Osteocyte (in vitro differentiated cells): ENCODE data around the gene PABPN1L. TPM values are rescaled to one million over a fixed set of nuclear protein-coding genes. Genes with fewer than 3 reads are reported as not detected.

Source experiments
- DNase-seq: peaks from one replicate; pipeline ENCODE4 v3.0.0; 2021; ENCODE audit warnings: mixed read lengths; ENCODE audit not compliant: unreplicated experiment; ENCODE audit errors: extremely low spot score
- H3K27ac Mint-ChIP-seq: one replicate; pipeline ENCODE4 v1.8.0; 2021; ENCODE audit warnings: mild to moderate bottlenecking, mixed read lengths; ENCODE audit not compliant: unreplicated experiment
- H3K27me3 Mint-ChIP-seq: one replicate; pipeline ENCODE4 v1.8.0; 2021; ENCODE audit warnings: mixed read lengths; ENCODE audit not compliant: unreplicated experiment
- H3K36me3 Mint-ChIP-seq: one replicate; pipeline ENCODE4 v1.8.0; 2021; ENCODE audit warnings: mixed read lengths; ENCODE audit not compliant: unreplicated experiment
- H3K4me1 Mint-ChIP-seq: one replicate; pipeline ENCODE4 v1.8.0; 2021; ENCODE audit warnings: mixed read lengths; ENCODE audit not compliant: unreplicated experiment
- H3K4me3 Mint-ChIP-seq: one replicate; pipeline ENCODE4 v1.8.0; 2021; ENCODE audit warnings: mild to moderate bottlenecking, moderate library complexity, mixed read lengths; ENCODE audit not compliant: unreplicated experiment
- H3K9me3 Mint-ChIP-seq: one replicate; pipeline ENCODE4 v1.8.0; 2021; ENCODE audit warnings: mixed read lengths; ENCODE audit not compliant: unreplicated experiment
- total RNA-seq: library from RNA; stranded (reverse); gene quantifications from 2 replicates; pipeline ENCODE4 v1.2.1, GENCODE V29; 2021
- TF ChIP-seq, protein P1 (sequence below): fragments of 200-600 bp; sonication (generic); IDR thresholded peaks from 2 replicates; pipeline ENCODE4 v1.5.0; 2021; ENCODE audit warnings: antibody characterized with exemption, mild to moderate bottlenecking, moderate library complexity

PABPN1L gene
- total RNA-seq, 1 donor from 2014 or later: not detected

- no peak for DNase-seq
- TF ChIP-seq, protein P1, sequence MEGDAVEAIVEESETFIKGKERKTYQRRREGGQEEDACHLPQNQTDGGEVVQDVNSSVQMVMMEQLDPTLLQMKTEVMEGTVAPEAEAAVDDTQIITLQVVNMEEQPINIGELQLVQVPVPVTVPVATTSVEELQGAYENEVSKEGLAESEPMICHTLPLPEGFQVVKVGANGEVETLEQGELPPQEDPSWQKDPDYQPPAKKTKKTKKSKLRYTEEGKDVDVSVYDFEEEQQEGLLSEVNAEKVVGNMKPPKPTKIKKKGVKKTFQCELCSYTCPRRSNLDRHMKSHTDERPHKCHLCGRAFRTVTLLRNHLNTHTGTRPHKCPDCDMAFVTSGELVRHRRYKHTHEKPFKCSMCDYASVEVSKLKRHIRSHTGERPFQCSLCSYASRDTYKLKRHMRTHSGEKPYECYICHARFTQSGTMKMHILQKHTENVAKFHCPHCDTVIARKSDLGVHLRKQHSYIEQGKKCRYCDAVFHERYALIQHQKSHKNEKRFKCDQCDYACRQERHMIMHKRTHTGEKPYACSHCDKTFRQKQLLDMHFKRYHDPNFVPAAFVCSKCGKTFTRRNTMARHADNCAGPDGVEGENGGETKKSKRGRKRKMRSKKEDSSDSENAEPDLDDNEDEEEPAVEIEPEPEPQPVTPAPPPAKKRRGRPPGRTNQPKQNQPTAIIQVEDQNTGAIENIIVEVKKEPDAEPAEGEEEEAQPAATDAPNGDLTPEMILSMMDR: no peak
- Mint-ChIP-seq H3K9me3 (no peaks in the 10 kb centered on the region), H3K27ac (no peak overlapping the region), H3K4me3 (no peak overlapping the region), H3K4me1 (no peaks in the 10 kb centered on the region), H3K27me3 (peaks cover 22% of the 10 kb centered on the region), H3K36me3 (no peaks in the 10 kb centered on the region)
These were observed 10.6 kb upstream of the PABPN1L start for GRCh38 chr16:88876942-88877526.

- Mint-ChIP-seq H3K27me3 (peaks cover 22% of the 10 kb centered on the region), H3K9me3 (no peaks in the 10 kb centered on the region), H3K4me1 (no peaks in the 10 kb centered on the region), H3K4me3 (no peak overlapping the region), H3K36me3 (no peaks in the 10 kb centered on the region), H3K27ac (no peak overlapping the region)
- TF ChIP-seq, protein P1: no peak
- DNase-seq: no peak
These were observed 9.3 kb upstream of the PABPN1L start for GRCh38 chr16:88875703-88876234.

- H3K36me3 Mint-ChIP-seq: no peaks in the 10 kb centered on the region
- no peak overlapping the region for H3K27ac Mint-ChIP-seq
- H3K4me3 Mint-ChIP-seq: no peak overlapping the region
- H3K4me1 Mint-ChIP-seq: no peaks in the 10 kb centered on the region
- TF ChIP-seq, protein P1: no peak
- DNase-seq: no peak
- H3K9me3 Mint-ChIP-seq: no peaks in the 10 kb centered on the region
- H3K27me3 Mint-ChIP-seq: peaks cover 21% of the 10 kb centered on the region
These were observed 8.6 kb upstream of the PABPN1L start for GRCh38 chr16:88874938-88875599.

GRCh38 chr16:88872650-88873331, 6.3 kb upstream of the PABPN1L start:
- peaks cover 23% of the 10 kb centered on the region for H3K27me3 Mint-ChIP-seq
- DNase-seq: no peak
- no peak overlapping the region for H3K4me3 Mint-ChIP-seq
- no peak overlapping the region for H3K27ac Mint-ChIP-seq
- H3K4me1 Mint-ChIP-seq: no peaks in the 10 kb centered on the region
- H3K9me3 Mint-ChIP-seq: no peaks in the 10 kb centered on the region
- TF ChIP-seq, protein P1: no peak
- H3K36me3 Mint-ChIP-seq: no peaks in the 10 kb centered on the region
